Astrocyte (in vitro differentiated cells and primary cell): ENCODE data around the gene ZFAND2A. TPM values are rescaled to one million over a fixed set of nuclear protein-coding genes. Genes with fewer than 3 reads are reported as not detected.

ENCODE experiments used
- DNase-seq: peaks from one replicate; pipeline ENCODE4 v3.0.0-alpha.2; 2010; ENCODE audit warnings: low read depth
- FAIRE-seq: peaks from 2 replicates; lab custom pipeline; 2011; peaks lifted over from hg19 to GRCh38; lab: Jason Lieb, UNC
- H2AFZ ChIP-seq: 2 replicates; pipeline ENCODE4 v1.6.0; 2012; ENCODE audit warnings: low read depth, low read length, inconsistent platforms
- H3K27ac ChIP-seq: 2 replicates; pipeline ENCODE4 v1.5.1; 2011; ENCODE audit warnings: low read depth, low read length, inconsistent platforms
- H3K27me3 ChIP-seq: 2 replicates; pipeline ENCODE4 v1.6.0; 2011; ENCODE audit warnings: low read length, inconsistent platforms; ENCODE audit not compliant: insufficient read depth
- H3K36me3 ChIP-seq: 2 replicates; pipeline ENCODE4 v1.5.1; 2011; ENCODE audit warnings: low read length, inconsistent platforms; ENCODE audit not compliant: insufficient read depth
- H3K4me1 ChIP-seq: 2 replicates; pipeline ENCODE4 v1.5.1; 2011; ENCODE audit warnings: low read length, inconsistent platforms; ENCODE audit not compliant: insufficient read depth
- H3K4me2 ChIP-seq: 2 replicates; pipeline ENCODE4 v1.6.0; 2012; ENCODE audit warnings: low read length, inconsistent platforms
- H3K4me3 ChIP-seq: 2 replicates; pipeline ENCODE4 v1.5.1; 2011; ENCODE audit warnings: low read depth, mild to moderate bottlenecking, low read length, inconsistent platforms; ENCODE audit not compliant: insufficient read depth
- H3K79me2 ChIP-seq: 2 replicates; pipeline ENCODE4 v1.6.0; 2012; ENCODE audit warnings: mild to moderate bottlenecking, low read length, inconsistent platforms; ENCODE audit not compliant: insufficient read depth
- H3K9ac ChIP-seq: 2 replicates; pipeline ENCODE4 v1.6.0; 2012; ENCODE audit warnings: mild to moderate bottlenecking, low read length, inconsistent platforms
- H3K9me3 ChIP-seq: 2 replicates; pipeline ENCODE4 v1.5.1; 2012; ENCODE audit warnings: low read depth, mild to moderate bottlenecking, low read length, inconsistent platforms; ENCODE audit not compliant: insufficient read depth
- H4K20me1 ChIP-seq: 2 replicates; pipeline ENCODE4 v1.6.0; 2012; ENCODE audit warnings: low read length, inconsistent platforms; ENCODE audit not compliant: insufficient read depth
- H3K27ac Mint-ChIP-seq: one replicate; pipeline ENCODE4 v1.8.0; 2021; ENCODE audit warnings: mild to moderate bottlenecking, mixed read lengths; ENCODE audit not compliant: unreplicated experiment
- H3K27me3 Mint-ChIP-seq: one replicate; pipeline ENCODE4 v1.8.0; 2021; ENCODE audit warnings: low read depth, mixed read lengths; ENCODE audit not compliant: unreplicated experiment
- H3K36me3 Mint-ChIP-seq: one replicate; pipeline ENCODE4 v1.8.0; 2021; ENCODE audit warnings: low read depth, mixed read lengths; ENCODE audit not compliant: unreplicated experiment
- H3K4me1 Mint-ChIP-seq: one replicate; pipeline ENCODE4 v1.8.0; 2021; ENCODE audit warnings: low read depth, mixed read lengths; ENCODE audit not compliant: unreplicated experiment
- H3K4me3 Mint-ChIP-seq: one replicate; pipeline ENCODE4 v1.8.0; 2021; ENCODE audit warnings: mild to moderate bottlenecking, moderate library complexity, mixed read lengths; ENCODE audit not compliant: unreplicated experiment
- H3K9me3 Mint-ChIP-seq: one replicate; pipeline ENCODE4 v1.8.0; 2021; ENCODE audit warnings: mild to moderate bottlenecking, mixed read lengths; ENCODE audit not compliant: unreplicated experiment
- EZH2 ChIP-seq: IDR thresholded peaks from 2 replicates; pipeline ENCODE4 v1.6.1; 2012; ENCODE audit warnings: mild to moderate bottlenecking, low read length, inconsistent platforms; ENCODE audit not compliant: insufficient read depth
- total RNA-seq: library from RNA; stranded (reverse); gene quantifications from 2 replicates; pipeline ENCODE4 v1.2.1, GENCODE V29; 2021
- TF ChIP-seq, protein P1 (sequence below): IDR thresholded peaks from 2 replicates; pipeline ENCODE4 v1.5.1; 2011; ENCODE audit warnings: low read depth, mild to moderate bottlenecking, inconsistent platforms, low read length, moderate library complexity; ENCODE audit not compliant: insufficient read depth

ZFAND2A gene
- total RNA-seq, 1 donor from 2014 or later = 45.5 TPM

DNA sequence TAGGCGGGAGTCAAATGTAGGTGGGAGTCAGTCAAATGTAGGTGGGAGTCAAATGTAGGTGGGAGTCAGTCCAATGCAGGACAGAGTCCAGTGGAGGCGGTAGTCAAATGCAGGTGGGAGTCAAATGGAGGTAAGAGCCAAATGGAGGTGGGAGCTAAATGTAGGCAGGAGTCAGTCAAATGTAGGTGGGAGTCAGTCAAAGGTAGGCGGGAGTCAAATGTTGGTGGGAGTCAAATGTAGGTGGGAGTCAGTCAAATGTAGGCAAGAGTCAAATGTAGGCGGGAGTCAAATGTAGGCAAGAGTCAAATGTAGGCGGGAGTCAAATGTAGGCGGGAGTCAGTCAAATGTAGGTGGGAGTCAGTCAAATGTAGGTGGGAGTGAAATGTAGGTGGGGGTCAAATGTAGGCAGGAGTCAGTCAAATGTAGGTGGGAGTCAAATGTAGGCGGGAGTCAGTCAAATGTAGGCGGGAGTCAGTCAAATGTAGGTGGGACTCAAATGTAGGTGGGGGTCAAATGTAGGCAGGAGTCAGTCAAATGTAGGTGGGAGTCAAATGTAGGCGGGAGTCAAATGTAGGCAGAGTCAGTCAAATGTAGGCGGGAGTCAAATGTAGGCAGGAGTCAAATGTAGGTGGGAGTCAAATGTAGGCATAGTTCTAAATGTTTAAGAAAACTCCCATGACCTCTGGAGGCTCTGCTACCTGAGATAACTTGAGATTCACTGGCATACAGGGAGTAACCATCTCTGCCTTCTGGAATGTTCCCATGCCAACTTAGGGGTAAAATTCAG is 30.2 kb upstream of the ZFAND2A start:
- H3K9me3 Mint-ChIP-seq = peaks cover 5% of the 10 kb centered on the region
- FAIRE-seq = no peak

DNA sequence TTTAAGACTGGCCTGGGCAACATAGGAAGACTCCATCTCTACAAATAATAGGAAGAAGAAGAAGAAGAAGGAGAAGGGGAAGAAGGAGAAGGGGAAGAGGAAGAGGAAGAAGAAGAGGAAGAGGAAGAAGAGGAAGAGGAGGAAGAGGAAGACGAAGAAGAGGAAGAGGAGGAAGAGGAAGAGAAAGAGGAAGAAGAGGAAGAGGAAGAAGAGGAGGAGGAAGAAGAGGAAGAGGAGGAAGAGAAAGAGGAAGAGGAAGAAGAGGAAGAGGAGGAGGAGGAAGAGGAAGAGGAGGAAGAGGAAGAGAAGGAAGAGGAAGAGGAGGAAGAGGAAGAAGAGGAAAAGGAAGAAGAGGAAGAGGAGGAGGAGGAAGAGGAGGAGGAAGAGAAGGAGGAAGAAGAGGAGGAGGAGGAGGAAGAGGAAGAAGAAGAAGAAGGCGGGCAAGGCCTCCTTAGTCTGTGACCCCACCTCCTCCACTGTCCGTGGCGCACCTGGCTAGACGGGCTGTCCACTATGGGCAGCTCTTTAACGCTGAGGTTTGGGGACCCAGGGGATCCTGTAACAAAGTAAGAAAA is 28.8 kb upstream of the ZFAND2A start:
- H3K4me1 Mint-ChIP-seq = peaks cover 3% of the 10 kb centered on the region
- H3K27me3 Mint-ChIP-seq = peaks cover 44% of the 10 kb centered on the region

More for the DNA sequence above, 30.2 kb upstream of the ZFAND2A start:
- no peaks in the 10 kb centered on the region for H3K36me3 ChIP-seq
- Mint-ChIP-seq H3K27me3 (peaks cover 51% of the 10 kb centered on the region), H3K27ac (no peak overlapping the region), H3K4me1 (peaks cover 3% of the 10 kb centered on the region), H3K36me3 (peaks cover 2% of the 10 kb centered on the region), H3K4me3 (no peak overlapping the region)
- H3K4me2 ChIP-seq = no peak overlapping the region
- H3K79me2 ChIP-seq = no peaks in the 10 kb centered on the region
- peaks cover 7% of the 10 kb centered on the region for H3K4me1 ChIP-seq
- no peak for DNase-seq
- H2AFZ ChIP-seq = no peak overlapping the region
- H3K9ac ChIP-seq = no peak overlapping the region
- no peaks in the 10 kb centered on the region for H4K20me1 ChIP-seq
- H3K9me3 ChIP-seq = no peaks in the 10 kb centered on the region
- H3K4me3 ChIP-seq = no peak overlapping the region
- peaks cover 10% of the 10 kb centered on the region for H3K27me3 ChIP-seq
- no peak overlapping the region for H3K27ac ChIP-seq
- TF ChIP-seq EZH2 = no peak
- TF ChIP-seq, protein P1, sequence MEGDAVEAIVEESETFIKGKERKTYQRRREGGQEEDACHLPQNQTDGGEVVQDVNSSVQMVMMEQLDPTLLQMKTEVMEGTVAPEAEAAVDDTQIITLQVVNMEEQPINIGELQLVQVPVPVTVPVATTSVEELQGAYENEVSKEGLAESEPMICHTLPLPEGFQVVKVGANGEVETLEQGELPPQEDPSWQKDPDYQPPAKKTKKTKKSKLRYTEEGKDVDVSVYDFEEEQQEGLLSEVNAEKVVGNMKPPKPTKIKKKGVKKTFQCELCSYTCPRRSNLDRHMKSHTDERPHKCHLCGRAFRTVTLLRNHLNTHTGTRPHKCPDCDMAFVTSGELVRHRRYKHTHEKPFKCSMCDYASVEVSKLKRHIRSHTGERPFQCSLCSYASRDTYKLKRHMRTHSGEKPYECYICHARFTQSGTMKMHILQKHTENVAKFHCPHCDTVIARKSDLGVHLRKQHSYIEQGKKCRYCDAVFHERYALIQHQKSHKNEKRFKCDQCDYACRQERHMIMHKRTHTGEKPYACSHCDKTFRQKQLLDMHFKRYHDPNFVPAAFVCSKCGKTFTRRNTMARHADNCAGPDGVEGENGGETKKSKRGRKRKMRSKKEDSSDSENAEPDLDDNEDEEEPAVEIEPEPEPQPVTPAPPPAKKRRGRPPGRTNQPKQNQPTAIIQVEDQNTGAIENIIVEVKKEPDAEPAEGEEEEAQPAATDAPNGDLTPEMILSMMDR = no peak

DNA sequence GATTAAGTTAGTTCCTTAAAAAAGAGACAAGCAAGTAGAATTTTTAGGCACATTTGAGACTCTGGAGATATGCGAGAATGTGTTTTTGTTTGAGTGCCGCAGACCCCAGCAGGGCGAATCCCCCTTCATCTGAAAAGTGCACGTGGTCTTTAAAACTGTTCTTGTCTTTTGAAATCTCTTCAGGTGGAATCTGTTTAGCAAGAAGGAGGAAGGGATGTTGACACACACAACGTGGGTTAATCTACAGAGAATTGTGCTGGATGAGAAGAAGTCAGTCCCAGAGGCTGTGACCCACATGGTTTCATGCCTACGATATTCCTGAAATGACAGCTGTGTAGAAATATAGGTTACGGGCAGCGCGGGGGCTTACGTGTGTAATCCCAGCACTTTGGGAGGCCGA is 27.1 kb upstream of the ZFAND2A start:
- no peaks in the 10 kb centered on the region for H3K9me3 ChIP-seq
- FAIRE-seq (no peak), DNase-seq (no peak)
- H3K27me3 ChIP-seq = peaks cover 4% of the 10 kb centered on the region
- no peaks in the 10 kb centered on the region for H4K20me1 ChIP-seq
- no peak overlapping the region for H3K9ac ChIP-seq
- Mint-ChIP-seq H3K27ac (peak overlapping the region; percentile 34), H3K4me3 (no peak overlapping the region), H3K4me1 (no peaks in the 10 kb centered on the region), H3K9me3 (peaks cover 5% of the 10 kb centered on the region), H3K36me3 (peaks cover under 1% of the 10 kb centered on the region), H3K27me3 (peaks cover 36% of the 10 kb centered on the region)
- no peak overlapping the region for H3K4me2 ChIP-seq
- no peaks in the 10 kb centered on the region for H3K79me2 ChIP-seq
- H3K27ac ChIP-seq = no peak overlapping the region
- peaks cover 2% of the 10 kb centered on the region for H3K4me1 ChIP-seq
- TF ChIP-seq, protein P1 = no peak
- TF ChIP-seq EZH2 = no peak
- H2AFZ ChIP-seq = no peak overlapping the region
- no peaks in the 10 kb centered on the region for H3K36me3 ChIP-seq
- H3K4me3 ChIP-seq = no peak overlapping the region

More for the DNA sequence above, 28.8 kb upstream of the ZFAND2A start:
- H3K4me2 ChIP-seq = no peak overlapping the region
- peaks cover 5% of the 10 kb centered on the region for H3K27me3 ChIP-seq
- H4K20me1 ChIP-seq = no peaks in the 10 kb centered on the region
- H3K9me3 ChIP-seq = no peaks in the 10 kb centered on the region
- no peak for FAIRE-seq
- H3K9ac ChIP-seq = no peak overlapping the region
- H3K27ac Mint-ChIP-seq = no peak overlapping the region
- no peaks in the 10 kb centered on the region for H3K36me3 ChIP-seq
- H3K27ac ChIP-seq = no peak overlapping the region
- H3K9me3 Mint-ChIP-seq = peaks cover 5% of the 10 kb centered on the region
- no peak overlapping the region for H2AFZ ChIP-seq
- H3K79me2 ChIP-seq = no peaks in the 10 kb centered on the region
- H3K36me3 Mint-ChIP-seq = peaks cover 2% of the 10 kb centered on the region
- H3K4me3 ChIP-seq = no peak overlapping the region
- no peak for DNase-seq
- H3K4me3 Mint-ChIP-seq = no peak overlapping the region
- peaks cover 7% of the 10 kb centered on the region for H3K4me1 ChIP-seq
- TF ChIP-seq EZH2 = no peak
